ENCODE measurements around the gene HJURP.

DNA sequence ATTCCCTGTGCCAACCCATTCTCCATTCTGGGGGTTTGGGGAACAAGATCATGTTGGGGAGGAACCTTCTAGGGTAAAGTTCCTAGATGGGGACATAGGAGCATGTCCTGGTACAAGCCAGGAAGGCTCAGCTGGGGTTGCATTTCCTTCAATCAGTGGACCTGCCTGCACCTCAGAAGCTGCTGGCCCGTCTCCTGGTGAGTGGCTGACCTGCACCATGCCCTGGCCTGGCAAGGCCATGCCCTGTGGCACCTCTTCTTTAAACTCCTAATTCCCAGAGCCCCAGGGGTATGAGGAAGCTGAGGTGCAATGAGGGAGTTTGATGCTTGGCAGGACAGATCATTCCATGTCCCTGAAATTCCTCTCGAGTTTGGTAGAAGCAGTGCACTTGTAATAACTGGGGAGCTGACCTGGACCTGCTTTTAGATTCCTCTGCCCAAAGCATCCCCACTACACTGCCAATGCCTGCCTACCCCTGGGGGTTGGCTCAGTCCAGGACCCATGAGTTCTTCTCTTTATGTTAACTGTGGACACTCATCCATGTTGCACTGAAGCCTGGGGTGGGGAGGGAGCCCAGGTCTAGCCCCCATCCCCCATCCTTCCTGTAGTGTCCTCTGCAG lies 50.9 kb downstream of the HJURP start:
- TF ChIP-seq, protein P1, sequence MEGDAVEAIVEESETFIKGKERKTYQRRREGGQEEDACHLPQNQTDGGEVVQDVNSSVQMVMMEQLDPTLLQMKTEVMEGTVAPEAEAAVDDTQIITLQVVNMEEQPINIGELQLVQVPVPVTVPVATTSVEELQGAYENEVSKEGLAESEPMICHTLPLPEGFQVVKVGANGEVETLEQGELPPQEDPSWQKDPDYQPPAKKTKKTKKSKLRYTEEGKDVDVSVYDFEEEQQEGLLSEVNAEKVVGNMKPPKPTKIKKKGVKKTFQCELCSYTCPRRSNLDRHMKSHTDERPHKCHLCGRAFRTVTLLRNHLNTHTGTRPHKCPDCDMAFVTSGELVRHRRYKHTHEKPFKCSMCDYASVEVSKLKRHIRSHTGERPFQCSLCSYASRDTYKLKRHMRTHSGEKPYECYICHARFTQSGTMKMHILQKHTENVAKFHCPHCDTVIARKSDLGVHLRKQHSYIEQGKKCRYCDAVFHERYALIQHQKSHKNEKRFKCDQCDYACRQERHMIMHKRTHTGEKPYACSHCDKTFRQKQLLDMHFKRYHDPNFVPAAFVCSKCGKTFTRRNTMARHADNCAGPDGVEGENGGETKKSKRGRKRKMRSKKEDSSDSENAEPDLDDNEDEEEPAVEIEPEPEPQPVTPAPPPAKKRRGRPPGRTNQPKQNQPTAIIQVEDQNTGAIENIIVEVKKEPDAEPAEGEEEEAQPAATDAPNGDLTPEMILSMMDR (IDR thresholded peaks at IDR 0.05; ENCODE audit: borderline replicate concordance, extremely low read depth, low read length, poor library complexity, severe bottlenecking), result no peak
- TF ChIP-seq EZH2 (IDR thresholded peaks at IDR 0.05; ENCODE audit: borderline replicate concordance, low read depth, low read length, severe bottlenecking), result no peak
